ENCODE results near the gene FBXO31.

Gene FBXO31

DNA sequence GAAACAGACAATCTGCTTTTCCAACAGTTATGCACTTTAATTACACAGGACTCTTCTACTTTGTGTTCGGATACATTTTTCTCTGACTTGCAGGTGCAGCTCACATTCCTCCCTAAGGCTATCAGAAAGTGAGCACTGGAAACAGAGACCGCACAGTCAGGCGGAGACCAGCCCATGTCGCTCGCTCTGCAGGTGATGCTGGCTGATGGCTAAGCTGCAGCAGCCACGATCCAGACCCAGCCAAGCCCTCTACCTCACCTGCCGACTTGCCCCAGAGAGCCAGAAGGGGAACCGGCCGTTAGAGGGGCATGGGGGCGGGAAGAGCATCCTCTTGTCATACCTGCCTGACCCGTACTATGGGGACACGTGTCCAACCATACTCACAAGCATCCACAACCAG, 42.4 kb upstream of the FBXO31 start:
- no peaks in the 10 kb centered on the region for H3K79me2 ChIP-seq (ENCODE audit: low read length)
- no peak overlapping the region for H3K4me3 ChIP-seq (ENCODE audit: low read length)
- no peaks in the 10 kb centered on the region for H3K4me1 ChIP-seq (ENCODE audit: low read length)
- H2AFZ ChIP-seq (ENCODE audit: low read depth, low read length) = no peak overlapping the region
- TF ChIP-seq, protein P1, sequence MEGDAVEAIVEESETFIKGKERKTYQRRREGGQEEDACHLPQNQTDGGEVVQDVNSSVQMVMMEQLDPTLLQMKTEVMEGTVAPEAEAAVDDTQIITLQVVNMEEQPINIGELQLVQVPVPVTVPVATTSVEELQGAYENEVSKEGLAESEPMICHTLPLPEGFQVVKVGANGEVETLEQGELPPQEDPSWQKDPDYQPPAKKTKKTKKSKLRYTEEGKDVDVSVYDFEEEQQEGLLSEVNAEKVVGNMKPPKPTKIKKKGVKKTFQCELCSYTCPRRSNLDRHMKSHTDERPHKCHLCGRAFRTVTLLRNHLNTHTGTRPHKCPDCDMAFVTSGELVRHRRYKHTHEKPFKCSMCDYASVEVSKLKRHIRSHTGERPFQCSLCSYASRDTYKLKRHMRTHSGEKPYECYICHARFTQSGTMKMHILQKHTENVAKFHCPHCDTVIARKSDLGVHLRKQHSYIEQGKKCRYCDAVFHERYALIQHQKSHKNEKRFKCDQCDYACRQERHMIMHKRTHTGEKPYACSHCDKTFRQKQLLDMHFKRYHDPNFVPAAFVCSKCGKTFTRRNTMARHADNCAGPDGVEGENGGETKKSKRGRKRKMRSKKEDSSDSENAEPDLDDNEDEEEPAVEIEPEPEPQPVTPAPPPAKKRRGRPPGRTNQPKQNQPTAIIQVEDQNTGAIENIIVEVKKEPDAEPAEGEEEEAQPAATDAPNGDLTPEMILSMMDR (IDR thresholded peaks at IDR 0.05; ENCODE audit: low read depth, low read length) = no peak
- TF ChIP-seq EZH2phosphoT487 (IDR thresholded peaks at IDR 0.05; ENCODE audit: low read depth) = no peak
- no peaks in the 10 kb centered on the region for H3K36me3 ChIP-seq (replicated peaks; ENCODE audit: low read depth, low read length)
- H3K9me3 ChIP-seq (ENCODE audit: insufficient read depth, low read length) = no peaks in the 10 kb centered on the region
- H3K27ac ChIP-seq (ENCODE audit: low read length) = no peak overlapping the region
- H4K20me1 ChIP-seq (ENCODE audit: insufficient read depth, low read length) = no peaks in the 10 kb centered on the region
- no peak overlapping the region for H3K4me2 ChIP-seq (ENCODE audit: low read length)
- H3K27me3 ChIP-seq (ENCODE audit: low read depth, low read length) = no peaks in the 10 kb centered on the region
- H3K9ac ChIP-seq (ENCODE audit: low read length) = no peak overlapping the region

DNA sequence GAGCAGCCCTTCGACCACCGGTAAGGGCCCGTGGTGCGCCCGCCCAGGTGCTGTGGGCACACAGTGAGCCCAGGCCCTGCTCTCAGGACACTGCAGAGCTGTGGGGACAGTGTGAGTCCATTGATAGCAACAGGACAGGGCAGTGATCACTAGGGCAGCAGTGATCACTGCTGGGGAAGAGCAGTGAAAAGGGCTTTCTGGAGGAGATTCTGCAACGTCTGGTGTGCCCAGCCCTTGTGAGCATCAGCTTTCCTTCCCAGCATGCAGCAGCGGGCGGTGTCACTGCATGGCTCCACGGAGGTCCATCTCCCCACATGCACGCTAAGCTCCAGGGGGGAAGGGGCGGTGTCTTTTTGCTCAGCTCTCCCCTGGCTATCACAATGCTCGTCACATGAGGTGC, 40.7 kb upstream of the FBXO31 start:
- H3K4me3 ChIP-seq (ENCODE audit: low read length) = no peak overlapping the region
- no peaks in the 10 kb centered on the region for H3K36me3 ChIP-seq (replicated peaks; ENCODE audit: low read depth, low read length)
- TF ChIP-seq, protein P1 (IDR thresholded peaks at IDR 0.05; ENCODE audit: low read depth, low read length) = no peak
- TF ChIP-seq EZH2phosphoT487 (IDR thresholded peaks at IDR 0.05; ENCODE audit: low read depth) = no peak
- H3K4me1 ChIP-seq (ENCODE audit: low read length) = no peaks in the 10 kb centered on the region
- no peaks in the 10 kb centered on the region for H3K79me2 ChIP-seq (ENCODE audit: low read length)
- no peaks in the 10 kb centered on the region for H4K20me1 ChIP-seq (ENCODE audit: insufficient read depth, low read length)
- H3K9me3 ChIP-seq (ENCODE audit: insufficient read depth, low read length) = no peaks in the 10 kb centered on the region
- no peaks in the 10 kb centered on the region for H3K27me3 ChIP-seq (ENCODE audit: low read depth, low read length)
- H3K27ac ChIP-seq (ENCODE audit: low read length) = no peak overlapping the region
- no peak overlapping the region for H3K4me2 ChIP-seq (ENCODE audit: low read length)
- H3K9ac ChIP-seq (ENCODE audit: low read length) = no peak overlapping the region
- no peak overlapping the region for H2AFZ ChIP-seq (ENCODE audit: low read depth, low read length)

DNA sequence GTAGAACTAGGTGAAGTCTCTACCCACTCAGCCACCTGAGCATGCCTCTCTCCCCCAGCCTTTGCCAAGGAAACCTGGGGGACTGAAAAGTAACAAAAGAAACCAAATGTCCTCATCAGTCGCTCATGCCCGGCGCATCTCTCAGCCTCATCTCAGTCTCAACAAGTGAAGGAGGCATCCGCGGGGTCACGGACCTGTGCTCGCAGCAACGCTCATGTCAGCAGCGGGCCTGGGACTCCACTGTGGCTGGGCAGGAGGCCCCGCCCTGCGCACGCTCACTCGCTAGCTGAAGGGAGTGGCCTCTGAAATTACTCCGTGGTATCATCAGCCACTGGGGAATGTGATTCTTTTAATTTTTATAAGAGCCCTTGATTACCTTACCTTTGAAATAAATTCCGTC, 39.9 kb upstream of the FBXO31 start:
- no peaks in the 10 kb centered on the region for H3K79me2 ChIP-seq (ENCODE audit: low read length)

DNA sequence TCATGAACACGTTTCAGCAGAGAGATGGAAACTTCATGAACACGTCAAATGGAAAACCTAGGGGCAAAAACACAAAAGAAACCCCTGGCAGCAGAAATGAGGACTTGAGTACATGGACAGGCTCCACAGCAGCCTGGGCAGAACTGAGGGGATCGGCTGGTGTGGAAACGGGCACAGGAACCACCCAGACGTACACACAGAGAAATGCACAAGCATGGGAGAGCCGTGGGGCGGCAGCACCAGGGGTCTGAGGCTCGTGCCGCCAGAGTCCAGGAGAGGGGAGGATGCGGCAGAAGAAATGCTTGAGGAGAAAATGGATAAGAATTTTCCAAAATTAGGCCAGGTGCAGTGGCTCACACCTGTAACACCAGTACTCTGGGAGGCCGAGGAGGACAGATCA, 38.5 kb upstream of the FBXO31 start:
- H3K27me3 ChIP-seq (ENCODE audit: low read depth, low read length) = no peaks in the 10 kb centered on the region
- H3K79me2 ChIP-seq (ENCODE audit: low read length) = no peaks in the 10 kb centered on the region
- H3K9ac ChIP-seq (ENCODE audit: low read length) = no peak overlapping the region
- no peaks in the 10 kb centered on the region for H3K9me3 ChIP-seq (ENCODE audit: insufficient read depth, low read length)
- no peak overlapping the region for H3K4me2 ChIP-seq (ENCODE audit: low read length)
- H3K27ac ChIP-seq (ENCODE audit: low read length) = no peak overlapping the region
- no peak overlapping the region for H3K4me3 ChIP-seq (ENCODE audit: low read length)
- TF ChIP-seq, protein P1 (IDR thresholded peaks at IDR 0.05; ENCODE audit: low read depth, low read length) = no peak
- no peak for TF ChIP-seq EZH2phosphoT487 (IDR thresholded peaks at IDR 0.05; ENCODE audit: low read depth)
- no peaks in the 10 kb centered on the region for H4K20me1 ChIP-seq (ENCODE audit: insufficient read depth, low read length)
- no peak overlapping the region for H2AFZ ChIP-seq (ENCODE audit: low read depth, low read length)
- no peaks in the 10 kb centered on the region for H3K4me1 ChIP-seq (ENCODE audit: low read length)
- H3K36me3 ChIP-seq (replicated peaks; ENCODE audit: low read depth, low read length) = no peaks in the 10 kb centered on the region

More for the DNA sequence above, 39.9 kb upstream of the FBXO31 start:
- no peak overlapping the region for H2AFZ ChIP-seq (ENCODE audit: low read depth, low read length)
- no peaks in the 10 kb centered on the region for H3K36me3 ChIP-seq (replicated peaks; ENCODE audit: low read depth, low read length)
- no peak for TF ChIP-seq EZH2phosphoT487 (IDR thresholded peaks at IDR 0.05; ENCODE audit: low read depth)
- TF ChIP-seq, protein P1 (IDR thresholded peaks at IDR 0.05; ENCODE audit: low read depth, low read length) = no peak
- no peak overlapping the region for H3K9ac ChIP-seq (ENCODE audit: low read length)
- H3K27me3 ChIP-seq (ENCODE audit: low read depth, low read length) = no peaks in the 10 kb centered on the region
- no peaks in the 10 kb centered on the region for H3K4me1 ChIP-seq (ENCODE audit: low read length)
- H4K20me1 ChIP-seq (ENCODE audit: insufficient read depth, low read length) = no peaks in the 10 kb centered on the region
- H3K9me3 ChIP-seq (ENCODE audit: insufficient read depth, low read length) = no peaks in the 10 kb centered on the region
- H3K4me2 ChIP-seq (ENCODE audit: low read length) = no peak overlapping the region
- no peak overlapping the region for H3K27ac ChIP-seq (ENCODE audit: low read length)
- H3K4me3 ChIP-seq (ENCODE audit: low read length) = no peak overlapping the region
